Peyer's patch (tissue), 4 donors: ENCODE results near the gene CD274.

Source experiments
- POLR2A ChIP-seq, 2 donors: fragments of 450-650 bp; IDR thresholded peaks; one replicate each; pipeline ENCODE4 v1.5.1; 2017; ENCODE audit warnings: antibody characterized with exemption in 2 of 2, mild to moderate bottlenecking in 2 of 2, moderate library complexity in 2 of 2
- TF ChIP-seq, protein P1 (sequence below), 6 experiments: fragments of 450-650 bp in 4 of 6; fragments of 200-600 bp in 2 of 6; sonication (generic) in 1 of 6; IDR thresholded peaks; one replicate each; pipeline ENCODE4 v1.5.1; 2017 to 2019; ENCODE audit warnings: antibody characterized with exemption in 6 of 6, mild to moderate bottlenecking in 3 of 6, moderate library complexity in 1 of 6

DNA sequence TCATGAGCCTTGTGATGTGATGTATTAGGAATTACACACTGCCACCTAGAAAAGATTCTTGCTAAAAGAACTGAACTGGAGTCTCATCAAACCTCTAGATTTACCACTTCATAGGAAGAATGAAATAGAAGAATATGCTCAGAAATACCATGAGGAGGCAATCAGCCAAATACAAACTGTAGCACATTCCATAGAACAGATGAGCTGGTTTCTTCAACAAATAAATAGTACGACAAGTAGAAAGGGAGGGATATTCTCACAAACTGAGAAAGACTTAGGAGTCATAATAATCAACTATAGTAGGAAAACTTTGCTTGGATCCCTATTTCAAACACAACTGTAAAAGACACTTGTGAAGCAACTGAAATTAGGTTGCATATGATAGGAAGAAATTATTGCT lies 28.1 kb upstream of the CD274 start:
- TF ChIP-seq, protein P1, sequence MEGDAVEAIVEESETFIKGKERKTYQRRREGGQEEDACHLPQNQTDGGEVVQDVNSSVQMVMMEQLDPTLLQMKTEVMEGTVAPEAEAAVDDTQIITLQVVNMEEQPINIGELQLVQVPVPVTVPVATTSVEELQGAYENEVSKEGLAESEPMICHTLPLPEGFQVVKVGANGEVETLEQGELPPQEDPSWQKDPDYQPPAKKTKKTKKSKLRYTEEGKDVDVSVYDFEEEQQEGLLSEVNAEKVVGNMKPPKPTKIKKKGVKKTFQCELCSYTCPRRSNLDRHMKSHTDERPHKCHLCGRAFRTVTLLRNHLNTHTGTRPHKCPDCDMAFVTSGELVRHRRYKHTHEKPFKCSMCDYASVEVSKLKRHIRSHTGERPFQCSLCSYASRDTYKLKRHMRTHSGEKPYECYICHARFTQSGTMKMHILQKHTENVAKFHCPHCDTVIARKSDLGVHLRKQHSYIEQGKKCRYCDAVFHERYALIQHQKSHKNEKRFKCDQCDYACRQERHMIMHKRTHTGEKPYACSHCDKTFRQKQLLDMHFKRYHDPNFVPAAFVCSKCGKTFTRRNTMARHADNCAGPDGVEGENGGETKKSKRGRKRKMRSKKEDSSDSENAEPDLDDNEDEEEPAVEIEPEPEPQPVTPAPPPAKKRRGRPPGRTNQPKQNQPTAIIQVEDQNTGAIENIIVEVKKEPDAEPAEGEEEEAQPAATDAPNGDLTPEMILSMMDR (IDR thresholded peaks at IDR 0.05) = no peak
- TF ChIP-seq POLR2A (IDR thresholded peaks at IDR 0.05) = no peak
